ENCODE data around the gene INPP5A.
"Not testable (repeated sequence)": the region's sequence is repeated elsewhere in the genome, so short reads cannot be mapped to it uniquely, and the experiment has no call there.

The INPP5A gene

GRCh38 chr10:132503581-132504421 lies 33.8 kb upstream of the INPP5A start:
- DNase-seq (ENCODE audit: low read depth in 2 of 2, low spot score in 1 of 2), result no peak

GRCh38 chr10:132504501-132505272 lies 32.9 kb upstream of the INPP5A start:
- DNase-seq (ENCODE audit: low read depth in 2 of 2, low spot score in 1 of 2), result no peak

- not testable (repeated sequence) for DNase-seq (ENCODE audit: low read depth in 2 of 2, low spot score in 1 of 2)
Measured at GRCh38 chr10:132505546-132505945, 32.0 kb upstream of the INPP5A start.

GRCh38 chr10:132506711-132507408 lies 30.7 kb upstream of the INPP5A start:
- no peak for DNase-seq (ENCODE audit: low read depth in 2 of 2, low spot score in 1 of 2)

- no peak for DNase-seq (ENCODE audit: low read depth in 2 of 2, low spot score in 1 of 2)
Measured at GRCh38 chr10:132507409-132507955, 30.1 kb upstream of the INPP5A start.

- no peak for DNase-seq (ENCODE audit: low read depth in 2 of 2, low spot score in 1 of 2)
Measured at GRCh38 chr10:132507956-132508490, 29.6 kb upstream of the INPP5A start.

GRCh38 chr10:132508581-132509443 lies 28.8 kb upstream of the INPP5A start:
- DNase-seq (ENCODE audit: low read depth in 2 of 2, low spot score in 1 of 2), result no peak

GRCh38 chr10:132509506-132510173 lies 27.9 kb upstream of the INPP5A start:
- no peak for DNase-seq (ENCODE audit: low read depth in 2 of 2, low spot score in 1 of 2)

- DNase-seq (ENCODE audit: low read depth in 2 of 2, low spot score in 1 of 2), result no peak
Measured at GRCh38 chr10:132510174-132510611, 27.4 kb upstream of the INPP5A start.

- no peak for DNase-seq (ENCODE audit: low read depth in 2 of 2, low spot score in 1 of 2)
Measured at GRCh38 chr10:132511121-132512051, 26.2 kb upstream of the INPP5A start.

- DNase-seq (ENCODE audit: low read depth in 2 of 2, low spot score in 1 of 2), result no peak
Measured at GRCh38 chr10:132512052-132512442, 25.5 kb upstream of the INPP5A start.

- DNase-seq (ENCODE audit: low read depth in 2 of 2, low spot score in 1 of 2), result no peak
Measured at GRCh38 chr10:132512693-132513345, 24.8 kb upstream of the INPP5A start.

- no peak for DNase-seq (ENCODE audit: low read depth in 2 of 2, low spot score in 1 of 2)
Measured at GRCh38 chr10:132514821-132515520, 22.6 kb upstream of the INPP5A start.

GRCh38 chr10:132515811-132516726 lies 21.5 kb upstream of the INPP5A start:
- DNase-seq (ENCODE audit: low read depth in 2 of 2, low spot score in 1 of 2), result no peak

GRCh38 chr10:132516771-132517725 lies 20.5 kb upstream of the INPP5A start:
- DNase-seq (ENCODE audit: low read depth in 2 of 2, low spot score in 1 of 2), result no peak

Measured in stimulated activated CD8-positive, alpha-beta memory T cell treated with anti-CD3 and anti-CD28 coated beads, Interleukin-4, amount 100 ng/mL, for 4 hours (primary cell).